H9 (cell line): ENCODE data around the gene PCDH9. TPM values are rescaled to one million over a fixed set of nuclear protein-coding genes. Genes with fewer than 3 reads are reported as not detected.

ENCODE experiments used
- DNase-seq: peaks from one replicate; pipeline ENCODE4 v3.0.0-alpha.2; 2017
- H2AFZ ChIP-seq: one replicate; pipeline ENCODE4 v1.6.1; 2013; ENCODE audit warnings: mild to moderate bottlenecking, low read length, control low read depth, moderate library complexity
- H2AK5ac ChIP-seq: 2 replicates; pipeline ENCODE4 v1.6.1; 2013; ENCODE audit warnings: low read length, control low read depth, mixed read lengths; ENCODE audit not compliant: insufficient read length
- H2BK120ac ChIP-seq: one replicate; pipeline ENCODE4 v1.6.1; 2013; ENCODE audit warnings: low read depth, mild to moderate bottlenecking, low read length, control low read depth, inconsistent platforms; ENCODE audit not compliant: poor library complexity, severe bottlenecking
- H2BK12ac ChIP-seq: 2 replicates; pipeline ENCODE4 v1.6.1; 2013; ENCODE audit warnings: low read length, control low read depth, mixed read lengths, low read depth; ENCODE audit not compliant: insufficient read length
- H2BK15ac ChIP-seq: 2 replicates; pipeline ENCODE4 v1.6.1; 2013; ENCODE audit warnings: low read depth, low read length, control low read depth
- H2BK20ac ChIP-seq: one replicate; pipeline ENCODE4 v1.6.1; 2013; ENCODE audit warnings: low read depth, mild to moderate bottlenecking, low read length, control low read depth, inconsistent platforms; ENCODE audit not compliant: poor library complexity, severe bottlenecking
- H2BK5ac ChIP-seq: 2 replicates; pipeline ENCODE4 v1.6.1; 2013; ENCODE audit warnings: low read length, control low read depth, mixed read lengths; ENCODE audit not compliant: insufficient read length
- H3K14ac ChIP-seq: 2 replicates; pipeline ENCODE4 v1.6.1; 2013; ENCODE audit warnings: low read length, control low read depth; ENCODE audit not compliant: insufficient read depth
- H3K18ac ChIP-seq: 2 replicates; pipeline ENCODE4 v1.6.1; 2013; ENCODE audit warnings: low read depth, mild to moderate bottlenecking, mixed read lengths, low read length, control low read depth; ENCODE audit not compliant: insufficient read length
- H3K23ac ChIP-seq: 2 replicates; pipeline ENCODE4 v1.6.1; 2013; ENCODE audit warnings: low read length, control low read depth, mixed read lengths, low read depth; ENCODE audit not compliant: insufficient read length
- H3K23me2 ChIP-seq: 2 replicates; pipeline ENCODE4 v1.6.1; 2013; ENCODE audit warnings: low read depth, mild to moderate bottlenecking, mixed read lengths, low read length, control low read depth; ENCODE audit not compliant: insufficient read length, poor library complexity, severe bottlenecking
- H3K27ac ChIP-seq: 2 replicates; pipeline ENCODE4 v1.5.1; 2013; ENCODE audit warnings: low read length, control low read depth, mixed read lengths, low read depth; ENCODE audit not compliant: insufficient read length
- H3K27me3 ChIP-seq: 2 replicates; pipeline ENCODE4 v1.6.1; 2013; ENCODE audit warnings: low read length, control low read depth, inconsistent platforms; ENCODE audit not compliant: insufficient read depth
- H3K4ac ChIP-seq: 2 replicates; pipeline ENCODE4 v1.6.1; 2013; ENCODE audit warnings: low read depth, mild to moderate bottlenecking, control low read depth, inconsistent platforms, low read length, moderate library complexity
- H3K4me1 ChIP-seq: 2 replicates; pipeline ENCODE4 v1.6.1; 2013; ENCODE audit warnings: low read length, control low read depth, inconsistent platforms; ENCODE audit not compliant: insufficient read depth
- H3K4me2 ChIP-seq: 2 replicates; pipeline ENCODE4 v1.6.1; 2013; ENCODE audit warnings: low read length, control low read depth, mixed read lengths; ENCODE audit not compliant: insufficient read length, insufficient read depth
- H3K56ac ChIP-seq: 2 replicates; pipeline ENCODE4 v1.6.1; 2013; ENCODE audit warnings: low read depth, mild to moderate bottlenecking, mixed read lengths, low read length, control low read depth; ENCODE audit not compliant: insufficient read length
- H3K79me1 ChIP-seq: 2 replicates; pipeline ENCODE4 v1.6.1; 2013; ENCODE audit warnings: low read depth, mild to moderate bottlenecking, moderate library complexity, low read length, control low read depth, inconsistent platforms; ENCODE audit not compliant: insufficient read depth, poor library complexity, severe bottlenecking
- H3K79me2 ChIP-seq: 2 replicates; pipeline ENCODE4 v1.6.1; 2013; ENCODE audit warnings: low read length, control low read depth, inconsistent platforms; ENCODE audit not compliant: insufficient read depth
- H3K9ac ChIP-seq: 2 replicates; pipeline ENCODE4 v1.6.1; 2013; ENCODE audit warnings: low read length, control low read depth, mixed read lengths; ENCODE audit not compliant: insufficient read length; ENCODE audit errors: extremely low read depth
- H3K9me3 ChIP-seq: one replicate; pipeline ENCODE4 v1.6.1; 2013; ENCODE audit warnings: low read depth, low read length, inconsistent platforms; ENCODE audit not compliant: control insufficient read depth
- H3T11ph ChIP-seq: one replicate; pipeline ENCODE4 v1.6.1; 2013; ENCODE audit warnings: mild to moderate bottlenecking, low read length, control low read depth, inconsistent platforms
- H4K20me1 ChIP-seq: one replicate; pipeline ENCODE4 v1.6.1; 2013; ENCODE audit not compliant: control insufficient read depth, insufficient read length, insufficient read depth
- H4K5ac ChIP-seq: 2 replicates; pipeline ENCODE4 v1.6.1; 2013; ENCODE audit warnings: low read depth, mild to moderate bottlenecking, mixed read lengths, low read length, control low read depth; ENCODE audit not compliant: insufficient read length
- H4K8ac ChIP-seq: replicated peaks from 2 replicates; pipeline ENCODE4 v1.6.1; 2013; ENCODE audit warnings: low read length, control low read depth, mixed read lengths, low read depth; ENCODE audit not compliant: insufficient read length
- H4K91ac ChIP-seq: 2 replicates; pipeline ENCODE4 v1.6.1; 2013; ENCODE audit warnings: low read depth, mild to moderate bottlenecking, moderate library complexity, mixed read lengths, low read length, control low read depth; ENCODE audit not compliant: insufficient read length
- H3K27ac Mint-ChIP-seq, 3 experiments: 2 replicates in 2 of 3; 3 replicates in 1 of 3; pipeline ENCODE4 v1.8.0; 2020 to 2021; ENCODE audit warnings: mixed read lengths in 3 of 3, mild to moderate bottlenecking in 1 of 3, moderate library complexity in 1 of 3
- H3K27me3 Mint-ChIP-seq: 2 replicates; pipeline ENCODE4 v1.8.0; 2021; ENCODE audit warnings: low read depth, mild to moderate bottlenecking, moderate library complexity, mixed read lengths
- H3K36me3 Mint-ChIP-seq, 3 experiments: 2 replicates in 2 of 3; 3 replicates in 1 of 3; pipeline ENCODE4 v1.8.0; 2020 to 2021; ENCODE audit warnings: low read depth in 3 of 3, mixed read lengths in 3 of 3; ENCODE audit not compliant: insufficient read depth in 1 of 3
- H3K4me1 Mint-ChIP-seq, 2 experiments: 2 replicates each; pipeline ENCODE4 v1.8.0; 2020; ENCODE audit warnings: mixed read lengths in 2 of 2
- H3K4me3 Mint-ChIP-seq, 2 experiments: 2 replicates in 1 of 2; 3 replicates in 1 of 2; pipeline ENCODE4 v1.8.0; 2020 to 2021; ENCODE audit warnings: mild to moderate bottlenecking in 2 of 2, mixed read lengths in 2 of 2, moderate library complexity in 1 of 2
- H3K9me3 Mint-ChIP-seq, 2 experiments: 2 replicates in 1 of 2; 3 replicates in 1 of 2; pipeline ENCODE4 v1.8.0; 2020; ENCODE audit warnings: mild to moderate bottlenecking in 2 of 2, mixed read lengths in 2 of 2, moderate library complexity in 1 of 2
- CTCF ChIP-seq: fragments of 200-600 bp; sonication (generic); conservative IDR thresholded peaks from 3 replicates; pipeline ENCODE4 v1.8.0; 2021; ENCODE audit warnings: antibody characterized with exemption, mild to moderate bottlenecking
- WGBS: extraction: QIAGEN DNeasy Blood & Tissue Kit; methylation state at CpG from one replicate; pipeline ENCODE4 v1.1.7; 2013; ENCODE audit warnings: missing lambda C conversion rate, low lambda C conversion rate, mixed read lengths; ENCODE audit not compliant: insufficient read length; ENCODE audit errors: extremely low coverage; 5-methylcytosine and 5-hydroxymethylcytosine counted together
- total RNA-seq: library from RNA; stranded (reverse); gene quantifications from 2 replicates; pipeline ENCODE4 v1.2.1, GENCODE V29; 2021

PCDH9 gene
- total RNA-seq, 1 experiment from 2014 or later, result 0.11 TPM

GRCh38 chr13:66391322-66391721 lies 838.8 kb downstream of the PCDH9 start:
- no peaks in the 10 kb centered on the region for H3K27me3 ChIP-seq
- no peak overlapping the region for H3K18ac ChIP-seq
- Mint-ChIP-seq H3K27ac (no peak overlapping the region), H3K36me3 (no peaks in the 10 kb centered on the region), H3K27me3 (no peaks in the 10 kb centered on the region), H3K4me1 (no peaks in the 10 kb centered on the region), H3K4me3 (no peak overlapping the region), H3K9me3 (no peaks in the 10 kb centered on the region)
- no peak overlapping the region for H2BK15ac ChIP-seq
- no peak overlapping the region for H4K91ac ChIP-seq
- H3T11ph ChIP-seq, result no peak overlapping the region
- H3K56ac ChIP-seq, result no peak overlapping the region
- H4K8ac ChIP-seq, result no peak overlapping the region
- no peak overlapping the region for H2AK5ac ChIP-seq
- H4K5ac ChIP-seq, result no peak overlapping the region
- H3K4ac ChIP-seq, result no peak overlapping the region
- no peak overlapping the region for H3K14ac ChIP-seq
- no peak overlapping the region for H2BK20ac ChIP-seq
- no peak overlapping the region for H2BK12ac ChIP-seq
- no peaks in the 10 kb centered on the region for H3K9me3 ChIP-seq
- no peak overlapping the region for H3K4me2 ChIP-seq
- H3K23ac ChIP-seq, result no peak overlapping the region
- no peak for DNase-seq
- no peaks in the 10 kb centered on the region for H4K20me1 ChIP-seq
- no peaks in the 10 kb centered on the region for H3K79me1 ChIP-seq
- no peaks in the 10 kb centered on the region for H3K79me2 ChIP-seq
- no peak for TF ChIP-seq CTCF
- H3K4me1 ChIP-seq, result no peaks in the 10 kb centered on the region
- no CpG with 5 or more reads among the region's 1 CpG for WGBS
- no peak overlapping the region for H3K9ac ChIP-seq
- no peak overlapping the region for H2BK5ac ChIP-seq
- no peaks in the 10 kb centered on the region for H3K23me2 ChIP-seq
- H2BK120ac ChIP-seq, result no peak overlapping the region
- no peak overlapping the region for H3K27ac ChIP-seq
- H2AFZ ChIP-seq, result no peak overlapping the region
